PFSK-1 (cell line): ENCODE results near the gene C10orf71.

Experiments used
- FOXP2 ChIP-seq: optimal IDR thresholded peaks from 2 replicates; pipeline ENCODE3; 2011; ENCODE audit warnings: borderline replicate concordance, control low read depth, inconsistent platforms; ENCODE audit not compliant: insufficient read depth; ENCODE audit errors: extremely low read length, extremely low read depth
- POLR2AphosphoS5 ChIP-seq: IDR thresholded peaks from 2 replicates; pipeline ENCODE4 v1.6.1; 2012; ENCODE audit warnings: low read depth, mild to moderate bottlenecking, control low read depth, low read length, moderate library complexity
- SIN3A ChIP-seq: IDR thresholded peaks from 2 replicates; pipeline ENCODE4 v1.6.1; 2012; ENCODE audit warnings: mild to moderate bottlenecking, low read length, moderate library complexity, borderline replicate concordance; ENCODE audit not compliant: insufficient read depth
- TAF1 ChIP-seq: IDR thresholded peaks from 2 replicates; pipeline ENCODE4 v1.6.1; 2012; ENCODE audit warnings: low read length, control low read depth, borderline replicate concordance; ENCODE audit not compliant: insufficient read depth
- TF ChIP-seq, protein P1 (sequence below), 2 experiments: IDR thresholded peaks; 2 replicates each; pipeline versions ENCODE4 v1.6.1 to v1.8.0; 2011 to 2012; ENCODE audit warnings: low read depth in 2 of 2, low read length in 2 of 2, control low read depth in 1 of 2, inconsistent platforms in 1 of 2, mild to moderate bottlenecking in 1 of 2, moderate library complexity in 1 of 2; ENCODE audit not compliant: insufficient read depth in 1 of 2

GRCh38 chr10:49359349-49360270 is 60.6 kb downstream of the C10orf71 start:
- TF ChIP-seq SIN3A (no peak), POLR2AphosphoS5 (no peak), FOXP2 (no peak), TAF1 (no peak)
- TF ChIP-seq, protein P1, sequence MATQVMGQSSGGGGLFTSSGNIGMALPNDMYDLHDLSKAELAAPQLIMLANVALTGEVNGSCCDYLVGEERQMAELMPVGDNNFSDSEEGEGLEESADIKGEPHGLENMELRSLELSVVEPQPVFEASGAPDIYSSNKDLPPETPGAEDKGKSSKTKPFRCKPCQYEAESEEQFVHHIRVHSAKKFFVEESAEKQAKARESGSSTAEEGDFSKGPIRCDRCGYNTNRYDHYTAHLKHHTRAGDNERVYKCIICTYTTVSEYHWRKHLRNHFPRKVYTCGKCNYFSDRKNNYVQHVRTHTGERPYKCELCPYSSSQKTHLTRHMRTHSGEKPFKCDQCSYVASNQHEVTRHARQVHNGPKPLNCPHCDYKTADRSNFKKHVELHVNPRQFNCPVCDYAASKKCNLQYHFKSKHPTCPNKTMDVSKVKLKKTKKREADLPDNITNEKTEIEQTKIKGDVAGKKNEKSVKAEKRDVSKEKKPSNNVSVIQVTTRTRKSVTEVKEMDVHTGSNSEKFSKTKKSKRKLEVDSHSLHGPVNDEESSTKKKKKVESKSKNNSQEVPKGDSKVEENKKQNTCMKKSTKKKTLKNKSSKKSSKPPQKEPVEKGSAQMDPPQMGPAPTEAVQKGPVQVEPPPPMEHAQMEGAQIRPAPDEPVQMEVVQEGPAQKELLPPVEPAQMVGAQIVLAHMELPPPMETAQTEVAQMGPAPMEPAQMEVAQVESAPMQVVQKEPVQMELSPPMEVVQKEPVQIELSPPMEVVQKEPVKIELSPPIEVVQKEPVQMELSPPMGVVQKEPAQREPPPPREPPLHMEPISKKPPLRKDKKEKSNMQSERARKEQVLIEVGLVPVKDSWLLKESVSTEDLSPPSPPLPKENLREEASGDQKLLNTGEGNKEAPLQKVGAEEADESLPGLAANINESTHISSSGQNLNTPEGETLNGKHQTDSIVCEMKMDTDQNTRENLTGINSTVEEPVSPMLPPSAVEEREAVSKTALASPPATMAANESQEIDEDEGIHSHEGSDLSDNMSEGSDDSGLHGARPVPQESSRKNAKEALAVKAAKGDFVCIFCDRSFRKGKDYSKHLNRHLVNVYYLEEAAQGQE (IDR thresholded peaks at IDR 0.05; ENCODE audit: insufficient read depth in 1 of 2, low read depth in 2 of 2, low read length in 2 of 2), result no peak
